ENCODE data around the gene IFITM10. TPM values are rescaled to one million over a fixed set of nuclear protein-coding genes. Genes with fewer than 3 reads are reported as not detected.

IFITM10 gene
- polyA plus RNA-seq, 2 donors = 0.73 to 1.1 TPM

DNA sequence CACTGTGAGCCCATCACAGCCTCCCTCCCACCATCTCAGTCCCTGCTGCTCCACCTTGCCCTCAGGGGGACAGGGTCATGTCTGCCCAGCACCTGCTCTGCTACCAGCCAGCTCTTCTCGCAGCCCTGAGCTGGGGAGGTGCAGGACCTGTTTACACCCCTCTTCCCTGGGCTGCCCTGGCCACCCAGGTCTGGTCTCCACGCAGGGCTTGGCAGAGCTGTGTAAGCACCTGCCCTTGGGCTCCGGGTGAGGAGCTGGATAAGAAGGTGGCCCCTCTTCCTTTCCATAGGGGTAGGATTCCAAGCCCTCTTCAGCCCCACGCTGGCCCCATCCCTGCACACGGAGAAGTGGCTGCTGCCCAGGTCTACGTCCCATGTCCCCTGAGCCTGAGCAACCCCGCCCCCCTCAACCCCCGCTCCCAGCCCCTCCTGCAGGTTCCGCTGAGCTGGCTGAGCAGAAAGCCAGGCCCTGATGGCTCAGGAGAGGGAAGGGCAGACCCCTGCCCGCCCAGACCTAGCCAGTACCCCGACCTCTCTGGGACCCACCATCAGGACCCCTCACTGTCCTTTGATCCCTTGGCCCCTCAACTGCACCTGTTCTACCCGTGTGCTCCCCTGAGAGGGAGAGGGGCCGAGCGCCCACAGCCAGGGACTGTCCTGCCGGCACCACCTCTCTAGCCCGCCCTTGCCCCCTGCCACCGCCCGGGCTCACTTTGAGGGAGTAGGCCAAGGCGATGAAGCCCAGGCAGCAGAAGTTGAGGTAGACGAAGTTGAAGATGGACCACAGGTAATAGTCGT is 3.2 kb downstream of the IFITM10 start:
- Histone ChIP-seq H3K4me1 (ENCODE audit: control insufficient read depth in 2 of 2, insufficient read depth in 2 of 2, low read length in 1 of 2) (peaks cover 10 to 22% of the 10 kb centered on the region in 2 donors), H3K9me3 (ENCODE audit: control insufficient read depth in 2 of 2, insufficient read depth in 1 of 2, low read depth in 1 of 2, low read length in 1 of 2) (peaks cover 0 to 4% of the 10 kb centered on the region in 2 donors), H3K36me3 (ENCODE audit: control insufficient read depth in 2 of 2, insufficient read depth in 2 of 2, low read length in 1 of 2) (no peaks in the 10 kb centered on the region), H3K27ac (ENCODE audit: low read depth in 2 of 2, low read length in 1 of 2) (no peak overlapping the region), H3K4me3 (ENCODE audit: low read depth in 1 of 2, low read length in 2 of 2) (peak overlapping the region in 1 of 2 donors; percentile 20), H3K27me3 (ENCODE audit: control insufficient read depth in 1 of 2, insufficient read depth in 2 of 2, low read length in 2 of 2) (no peaks in the 10 kb centered on the region)
- WGBS, 2 donors = 87 to 88% methylated on average over 20 to 21 of the region's 21 CpGs

DNA sequence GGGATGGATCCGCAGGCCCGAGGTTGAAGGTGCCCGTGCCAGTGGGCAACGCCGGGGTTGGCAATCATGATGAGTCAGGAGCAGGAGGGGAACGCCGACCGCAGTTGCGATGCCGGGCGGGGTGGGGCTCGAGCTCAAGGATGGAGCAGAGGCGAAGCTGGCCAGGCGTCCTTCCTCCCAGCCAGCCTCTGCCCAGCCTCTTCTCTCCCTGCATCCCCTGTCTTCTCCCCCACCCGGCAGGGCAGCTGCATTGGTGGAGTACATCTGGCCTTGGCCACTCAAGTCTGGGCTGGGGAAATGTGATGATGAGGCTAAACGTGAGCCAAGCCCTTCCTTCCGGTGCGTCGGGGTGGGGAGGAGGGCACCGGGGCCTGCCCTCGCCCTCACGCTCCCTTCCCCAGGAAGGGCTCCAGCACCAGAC is 3.9 kb downstream of the IFITM10 start:
- H3K36me3 ChIP-seq (ENCODE audit: control insufficient read depth in 2 of 2, insufficient read depth in 2 of 2, low read length in 1 of 2) = no peaks in the 10 kb centered on the region
- peaks cover 0 to 4% of the 10 kb centered on the region in 2 donors for H3K9me3 ChIP-seq (ENCODE audit: control insufficient read depth in 2 of 2, insufficient read depth in 1 of 2, low read depth in 1 of 2, low read length in 1 of 2)
- no peaks in the 10 kb centered on the region for H3K27me3 ChIP-seq (ENCODE audit: control insufficient read depth in 1 of 2, insufficient read depth in 2 of 2, low read length in 2 of 2)
- H3K27ac ChIP-seq (ENCODE audit: low read depth in 2 of 2, low read length in 1 of 2) = no peak overlapping the region
- H3K4me1 ChIP-seq (ENCODE audit: control insufficient read depth in 2 of 2, insufficient read depth in 2 of 2, low read length in 1 of 2) = peaks cover 10 to 22% of the 10 kb centered on the region in 2 donors
- no peak overlapping the region for H3K4me3 ChIP-seq (ENCODE audit: low read depth in 1 of 2, low read length in 2 of 2)
- WGBS, 2 donors = 65 to 79% methylated on average over 19 to 22 of the region's 22 CpGs

DNA sequence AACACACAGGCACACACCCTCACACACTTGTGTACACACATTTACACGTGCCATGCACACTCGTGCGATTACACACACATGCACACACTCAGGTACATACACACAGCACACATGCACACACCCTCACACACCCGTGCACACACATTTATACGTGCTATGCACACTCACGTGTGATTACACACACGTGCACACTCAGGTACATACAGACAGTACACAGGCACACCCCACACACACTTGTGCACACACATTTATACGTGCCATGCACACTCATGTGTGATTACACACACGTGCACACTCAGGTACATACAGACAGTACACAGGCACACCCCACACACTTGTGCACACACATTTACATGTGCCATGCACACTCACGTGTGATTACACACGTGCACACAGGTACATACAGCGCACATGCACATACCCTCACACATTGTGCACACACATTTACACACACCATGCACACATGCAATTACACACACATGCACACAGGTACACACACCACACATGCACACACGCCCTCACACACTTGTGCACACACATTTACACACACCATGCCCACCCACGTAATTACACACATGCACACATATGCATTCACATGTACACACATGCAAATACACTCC is 4.6 kb downstream of the IFITM10 start:
- Histone ChIP-seq H3K27me3 (ENCODE audit: control insufficient read depth in 1 of 2, insufficient read depth in 2 of 2, low read length in 2 of 2) (no peaks in the 10 kb centered on the region), H3K4me1 (ENCODE audit: control insufficient read depth in 2 of 2, insufficient read depth in 2 of 2, low read length in 1 of 2) (peaks cover 7 to 18% of the 10 kb centered on the region in 2 donors), H3K27ac (ENCODE audit: low read depth in 2 of 2, low read length in 1 of 2) (no peak overlapping the region), H3K4me3 (ENCODE audit: low read depth in 1 of 2, low read length in 2 of 2) (no peak overlapping the region), H3K36me3 (ENCODE audit: control insufficient read depth in 2 of 2, insufficient read depth in 2 of 2, low read length in 1 of 2) (no peaks in the 10 kb centered on the region), H3K9me3 (ENCODE audit: control insufficient read depth in 2 of 2, insufficient read depth in 1 of 2, low read depth in 1 of 2, low read length in 1 of 2) (peaks cover 0 to 4% of the 10 kb centered on the region in 2 donors)
- WGBS, 2 donors = 93% methylated on average over 14 of the region's 14 CpGs

DNA sequence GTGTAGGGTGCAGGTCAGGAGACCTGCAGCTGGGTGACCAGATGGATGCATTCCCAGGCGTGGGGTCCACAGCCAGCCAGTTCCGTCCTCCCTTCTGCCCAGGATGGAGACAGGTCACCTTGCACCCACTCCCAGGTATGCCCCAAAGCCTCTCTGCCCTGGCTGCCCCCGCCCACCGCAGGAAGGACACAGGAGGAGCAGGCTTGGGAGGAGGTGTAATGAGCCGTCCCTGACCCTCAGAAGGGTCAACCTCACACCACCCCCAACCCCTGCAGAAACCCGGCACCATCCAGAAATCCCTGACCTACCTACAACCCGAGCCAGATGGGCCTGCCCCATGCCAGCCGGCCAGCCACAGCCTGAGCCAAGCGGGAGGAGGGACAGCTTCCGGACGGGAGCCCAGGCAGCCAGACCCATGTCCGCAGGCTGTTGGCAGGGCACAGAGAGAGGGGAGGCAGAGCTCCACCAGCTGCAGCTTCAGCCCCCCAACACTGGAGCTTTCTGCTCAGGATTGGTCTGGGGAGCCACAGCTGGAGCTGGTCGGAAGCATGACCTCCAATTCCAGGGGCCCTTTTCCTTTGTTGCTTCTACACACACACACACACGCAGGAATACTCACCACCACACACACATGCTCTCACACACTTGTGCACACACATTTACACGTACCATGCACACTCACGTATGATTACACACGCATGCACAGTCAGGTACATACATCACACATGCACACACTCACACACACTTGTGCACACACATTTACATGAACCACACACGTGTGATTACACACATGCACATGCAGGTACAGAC is 5.3 kb downstream of the IFITM10 start:
- no peaks in the 10 kb centered on the region for H3K27me3 ChIP-seq (ENCODE audit: control insufficient read depth in 1 of 2, insufficient read depth in 2 of 2, low read length in 2 of 2)

DNA sequence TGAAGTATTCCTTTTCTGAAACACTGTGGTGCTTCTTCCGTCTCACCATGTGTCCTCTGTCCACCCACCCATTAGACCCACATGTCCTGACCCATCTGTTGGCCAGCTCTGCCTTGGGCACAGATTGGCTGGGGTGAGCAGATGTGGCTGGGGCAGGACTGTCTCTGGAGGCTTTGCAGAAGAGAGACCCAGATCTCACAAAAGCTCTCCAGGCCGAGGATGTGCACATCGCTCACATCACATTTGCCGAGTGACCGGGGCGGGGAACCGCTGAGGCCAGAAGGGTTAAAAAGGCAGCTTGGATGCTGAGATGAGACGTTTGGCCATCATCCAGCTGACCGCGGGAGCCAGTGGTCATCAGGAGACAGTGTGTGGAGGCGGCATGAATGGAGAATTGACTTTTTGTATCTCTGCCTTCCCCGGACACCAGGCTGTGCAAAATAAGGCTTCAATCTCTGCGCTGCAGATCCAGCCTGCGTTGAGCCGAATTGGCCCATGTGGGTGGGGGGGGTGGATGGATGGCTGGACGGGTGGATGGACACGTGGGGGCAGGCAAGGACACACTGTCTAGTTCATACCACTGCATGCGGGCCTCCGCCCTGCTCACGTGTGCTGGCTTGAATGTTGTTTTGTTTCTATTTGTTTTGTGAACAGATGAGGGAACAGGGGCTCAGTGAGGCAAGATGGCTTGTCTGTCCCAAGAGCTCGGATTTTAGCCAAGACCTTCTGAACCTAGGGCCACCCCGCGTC is 6.1 kb downstream of the IFITM10 start:
- peaks cover 0 to 4% of the 10 kb centered on the region in 2 donors for H3K9me3 ChIP-seq (ENCODE audit: control insufficient read depth in 2 of 2, insufficient read depth in 1 of 2, low read depth in 1 of 2, low read length in 1 of 2)
- no peaks in the 10 kb centered on the region for H3K27me3 ChIP-seq (ENCODE audit: control insufficient read depth in 1 of 2, insufficient read depth in 2 of 2, low read length in 2 of 2)
- peaks cover 5 to 9% of the 10 kb centered on the region in 2 donors for H3K4me1 ChIP-seq (ENCODE audit: control insufficient read depth in 2 of 2, insufficient read depth in 2 of 2, low read length in 1 of 2)
- H3K36me3 ChIP-seq (ENCODE audit: control insufficient read depth in 2 of 2, insufficient read depth in 2 of 2, low read length in 1 of 2) = no peaks in the 10 kb centered on the region
- 65 to 67% methylated on average over 23 of the region's 23 CpGs for WGBS, 2 donors
- H3K4me3 ChIP-seq (ENCODE audit: low read depth in 1 of 2, low read length in 2 of 2) = no peak overlapping the region
- no peak overlapping the region for H3K27ac ChIP-seq (ENCODE audit: low read depth in 2 of 2, low read length in 1 of 2)

More for the DNA sequence above, 5.3 kb downstream of the IFITM10 start:
- Histone ChIP-seq H3K36me3 (ENCODE audit: control insufficient read depth in 2 of 2, insufficient read depth in 2 of 2, low read length in 1 of 2) (no peaks in the 10 kb centered on the region), H3K4me1 (ENCODE audit: control insufficient read depth in 2 of 2, insufficient read depth in 2 of 2, low read length in 1 of 2) (peaks cover 6 to 15% of the 10 kb centered on the region in 2 donors), H3K27ac (ENCODE audit: low read depth in 2 of 2, low read length in 1 of 2) (no peak overlapping the region), H3K4me3 (ENCODE audit: low read depth in 1 of 2, low read length in 2 of 2) (no peak overlapping the region), H3K9me3 (ENCODE audit: control insufficient read depth in 2 of 2, insufficient read depth in 1 of 2, low read depth in 1 of 2, low read length in 1 of 2) (peaks cover 0 to 4% of the 10 kb centered on the region in 2 donors)
- 74 to 75% methylated on average over 18 of the region's 18 CpGs for WGBS, 2 donors

DNA sequence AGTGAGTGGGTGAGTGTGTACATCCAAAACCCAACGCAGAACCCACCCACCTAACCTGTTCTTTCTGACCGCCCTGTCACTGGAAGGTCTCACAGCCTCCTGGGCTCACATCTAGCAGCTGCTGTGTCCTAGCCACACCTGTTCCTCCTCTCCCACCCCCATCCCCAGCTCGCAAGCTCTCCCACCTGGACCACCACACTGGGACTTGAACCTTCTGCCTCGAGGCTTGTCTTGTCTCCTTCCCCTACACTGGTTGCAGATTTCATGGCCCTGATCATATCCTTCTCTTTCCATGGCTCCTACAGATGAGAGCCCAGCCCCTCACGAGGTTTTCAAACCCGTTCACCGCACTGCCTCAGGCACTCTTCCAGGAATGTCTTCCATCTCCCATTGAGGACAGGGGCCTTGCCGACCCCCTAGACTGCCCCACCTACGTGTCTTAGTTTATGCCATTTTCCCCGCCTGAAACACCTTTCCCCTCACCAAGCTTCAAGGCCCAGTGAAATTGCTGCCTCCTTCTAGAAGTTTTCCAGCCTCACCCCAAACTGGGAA is 6.7 kb downstream of the IFITM10 start:
- Histone ChIP-seq H3K36me3 (ENCODE audit: control insufficient read depth in 2 of 2, insufficient read depth in 2 of 2, low read length in 1 of 2) (no peaks in the 10 kb centered on the region), H3K9me3 (ENCODE audit: control insufficient read depth in 2 of 2, insufficient read depth in 1 of 2, low read depth in 1 of 2, low read length in 1 of 2) (peaks cover 0 to 4% of the 10 kb centered on the region in 2 donors), H3K27ac (ENCODE audit: low read depth in 2 of 2, low read length in 1 of 2) (no peak overlapping the region), H3K4me1 (ENCODE audit: control insufficient read depth in 2 of 2, insufficient read depth in 2 of 2, low read length in 1 of 2) (peaks cover 0 to 9% of the 10 kb centered on the region in 2 donors), H3K4me3 (ENCODE audit: low read depth in 1 of 2, low read length in 2 of 2) (no peak overlapping the region), H3K27me3 (ENCODE audit: control insufficient read depth in 1 of 2, insufficient read depth in 2 of 2, low read length in 2 of 2) (no peaks in the 10 kb centered on the region)
- 76 to 85% methylated on average over 8 to 10 of the region's 10 CpGs for WGBS, 2 donors

DNA sequence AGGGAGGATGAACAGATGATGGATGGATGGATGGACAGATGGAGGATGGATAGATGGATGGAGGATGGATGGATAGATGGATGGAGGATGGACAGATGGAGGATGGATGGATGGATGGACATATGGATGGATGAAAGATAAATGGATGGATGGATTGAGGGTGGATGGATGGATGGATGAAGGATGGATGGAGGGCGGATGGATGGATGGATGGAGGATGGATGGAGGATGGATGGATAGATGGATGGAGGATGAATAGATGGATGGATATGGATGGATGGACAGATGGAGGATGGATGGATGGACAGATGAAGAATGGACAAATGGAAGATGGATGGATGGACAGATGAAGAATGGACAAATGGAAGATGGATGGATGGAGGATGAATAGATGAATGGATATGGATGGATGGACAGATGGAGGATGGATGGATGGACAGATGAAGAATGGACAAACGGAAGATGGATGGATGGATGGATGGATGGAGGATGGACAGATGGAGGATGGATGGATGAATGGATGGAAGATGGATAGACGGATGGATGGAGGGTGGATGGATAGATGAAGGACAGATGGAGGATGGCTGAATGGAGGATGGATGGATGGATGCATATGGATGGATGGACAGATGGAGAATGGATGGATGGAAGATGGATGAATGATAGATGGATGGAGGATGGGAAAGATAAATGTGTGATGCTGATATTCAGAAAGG is 7.4 kb downstream of the IFITM10 start:
- Histone ChIP-seq H3K4me1 (ENCODE audit: control insufficient read depth in 2 of 2, insufficient read depth in 2 of 2, low read length in 1 of 2) (peaks cover 0 to 9% of the 10 kb centered on the region in 2 donors), H3K36me3 (ENCODE audit: control insufficient read depth in 2 of 2, insufficient read depth in 2 of 2, low read length in 1 of 2) (no peaks in the 10 kb centered on the region), H3K27ac (ENCODE audit: low read depth in 2 of 2, low read length in 1 of 2) (no peak overlapping the region), H3K9me3 (ENCODE audit: control insufficient read depth in 2 of 2, insufficient read depth in 1 of 2, low read depth in 1 of 2, low read length in 1 of 2) (peaks cover 0 to 4% of the 10 kb centered on the region in 2 donors), H3K27me3 (ENCODE audit: control insufficient read depth in 1 of 2, insufficient read depth in 2 of 2, low read length in 2 of 2) (no peaks in the 10 kb centered on the region), H3K4me3 (ENCODE audit: low read depth in 1 of 2, low read length in 2 of 2) (no peak overlapping the region)
- 91 to 92% methylated on average over 3 of the region's 3 CpGs for WGBS, 2 donors

DNA sequence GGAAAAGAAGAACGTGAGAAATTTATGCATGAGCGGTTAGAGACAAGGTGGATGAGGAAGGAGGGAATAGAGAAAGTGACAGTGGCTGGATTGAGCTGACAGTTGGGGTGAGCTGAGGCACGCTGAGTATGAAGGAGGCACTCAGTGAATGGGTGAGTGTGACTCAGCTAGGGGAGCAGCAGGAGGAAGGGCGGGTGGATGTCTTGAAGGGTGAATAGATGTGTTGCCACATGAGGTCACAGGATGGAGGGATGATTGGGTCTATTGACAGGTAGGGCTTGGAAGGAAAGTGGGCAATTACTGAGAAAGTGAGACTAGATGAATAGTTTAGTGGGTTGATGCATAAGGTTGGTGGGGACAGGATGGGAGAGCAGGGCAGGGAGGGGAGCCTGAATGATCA is 8.0 kb downstream of the IFITM10 start:
- H3K9me3 ChIP-seq (ENCODE audit: control insufficient read depth in 2 of 2, insufficient read depth in 1 of 2, low read depth in 1 of 2, low read length in 1 of 2) = peaks cover 0 to 8% of the 10 kb centered on the region in 2 donors
- H3K4me3 ChIP-seq (ENCODE audit: low read depth in 1 of 2, low read length in 2 of 2) = no peak overlapping the region
- H3K36me3 ChIP-seq (ENCODE audit: control insufficient read depth in 2 of 2, insufficient read depth in 2 of 2, low read length in 1 of 2) = no peaks in the 10 kb centered on the region
- H3K4me1 ChIP-seq (ENCODE audit: control insufficient read depth in 2 of 2, insufficient read depth in 2 of 2, low read length in 1 of 2) = peaks cover 0 to 9% of the 10 kb centered on the region in 2 donors
- whole genome bisulfite sequencing, 2 donors = 64 to 66% methylated on average over 4 of the region's 4 CpGs
- no peak overlapping the region for H3K27ac ChIP-seq (ENCODE audit: low read depth in 2 of 2, low read length in 1 of 2)
- H3K27me3 ChIP-seq (ENCODE audit: control insufficient read depth in 1 of 2, insufficient read depth in 2 of 2, low read length in 2 of 2) = no peaks in the 10 kb centered on the region
